ENCODE measurements around the gene DRAP1. TPM values are rescaled to one million over a fixed set of nuclear protein-coding genes. Genes with fewer than 3 reads are reported as not detected.
A peak's percentile ranks its signal among the peaks of the same experiment; 100 is the strongest.

Gene DRAP1
- total RNA-seq, 1 experiment from 2014 or later: 262 TPM

DNA sequence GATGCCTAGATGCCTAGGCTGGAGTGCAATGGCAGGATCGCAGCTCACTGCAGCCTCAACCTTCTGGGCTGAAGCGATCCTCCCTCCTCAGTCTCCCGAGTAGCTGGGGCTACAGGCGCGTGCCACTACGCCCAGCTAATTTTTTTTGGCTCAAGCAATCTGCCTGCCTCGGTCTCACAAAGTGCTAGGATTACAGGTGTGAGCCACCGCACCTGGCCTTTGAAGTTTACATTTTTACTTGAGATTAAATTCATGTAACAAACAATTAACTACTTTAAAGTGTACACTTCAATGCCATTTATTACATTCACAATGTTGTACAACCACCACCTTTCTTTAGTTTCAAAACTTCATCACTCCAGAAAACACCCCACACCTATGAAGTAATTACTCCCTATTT, 15.5 kb upstream of the DRAP1 start:
- DNase-seq (ENCODE audit: low spot score): no peak

DNA sequence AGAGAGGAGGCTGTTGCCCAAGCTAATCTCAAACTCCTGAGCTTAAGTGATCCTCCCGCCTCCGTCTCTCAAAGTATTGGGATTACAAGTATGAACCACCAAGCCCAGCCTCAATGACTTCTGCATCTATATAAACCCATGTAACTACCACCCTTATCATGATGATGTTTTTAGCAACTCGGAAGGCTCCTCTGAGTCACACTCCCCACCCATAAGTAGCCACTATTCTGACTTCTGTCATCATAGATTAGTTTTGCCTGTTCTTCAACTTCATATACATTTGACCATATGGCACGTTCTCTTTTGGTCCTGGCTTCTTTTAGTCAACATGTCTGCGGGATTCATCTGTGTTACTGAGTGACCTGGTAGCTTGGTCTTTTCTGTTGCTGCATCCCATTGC, 12.6 kb upstream of the DRAP1 start:
- no peak for DNase-seq (ENCODE audit: low spot score)

DNA sequence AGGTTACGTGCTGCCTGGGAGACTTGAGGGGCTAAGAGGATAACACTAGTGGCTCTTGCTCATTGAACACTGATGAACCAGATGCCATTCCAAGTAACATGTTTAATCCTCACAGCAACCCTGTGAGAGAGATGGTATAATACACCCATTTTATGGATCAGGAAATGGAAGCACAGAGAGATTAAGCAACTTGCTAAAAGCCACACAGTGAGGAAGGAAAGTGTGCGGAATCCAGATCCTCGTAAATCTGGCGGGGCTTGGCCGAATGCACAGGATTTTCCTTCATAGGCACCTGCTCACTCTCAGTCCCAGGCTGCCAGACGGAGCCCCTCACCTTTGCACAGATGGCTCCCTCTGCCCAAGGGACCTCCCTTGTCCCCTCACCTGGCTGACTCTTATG, 11.3 kb upstream of the DRAP1 start:
- DNase-seq (ENCODE audit: low spot score): no peak

DNA sequence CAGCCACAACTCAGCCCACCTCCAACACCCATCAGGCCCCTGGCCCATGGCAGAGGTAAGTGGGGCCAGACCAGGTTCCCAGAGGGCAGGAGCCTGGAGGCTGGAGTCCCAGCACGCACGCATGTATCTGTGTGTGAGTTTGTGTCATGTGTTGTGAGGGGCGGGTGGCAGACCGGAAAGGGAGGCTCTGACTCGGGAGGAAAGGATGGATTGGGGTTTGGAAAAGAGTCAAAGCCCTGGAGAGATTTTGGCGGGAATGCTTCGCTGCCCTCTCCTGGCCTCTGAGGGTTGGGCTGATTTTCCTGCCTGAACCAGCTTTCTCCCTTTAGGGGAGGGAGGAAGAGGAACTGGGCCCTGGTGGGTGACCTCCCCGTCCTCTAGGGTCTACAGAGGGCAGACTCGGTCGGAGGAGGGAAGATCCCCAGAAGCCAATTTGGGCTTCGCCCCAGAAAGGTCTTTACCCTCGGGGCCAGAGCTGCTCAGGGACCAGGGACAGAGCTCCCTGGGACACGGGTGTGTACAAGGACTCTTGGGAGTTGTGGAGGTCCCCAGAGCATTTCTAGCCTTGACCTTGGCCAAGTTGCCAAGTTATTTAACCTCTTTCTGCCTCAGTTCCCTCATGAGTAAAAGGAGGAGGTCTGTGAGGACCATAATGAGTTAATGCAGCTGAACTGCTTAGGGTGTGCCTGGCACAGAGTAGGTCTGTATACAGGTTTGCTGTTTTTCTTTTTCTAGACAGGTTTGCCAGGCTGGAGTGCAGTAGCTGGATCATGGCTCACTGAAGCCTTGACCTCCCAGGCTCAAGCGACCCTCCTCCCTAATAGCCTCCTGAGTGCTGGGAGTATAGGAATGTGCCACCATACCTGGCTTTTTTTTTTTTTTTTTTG, 7.3 kb upstream of the DRAP1 start:
- DNase-seq (ENCODE audit: low spot score): peak; percentile 97

DNA sequence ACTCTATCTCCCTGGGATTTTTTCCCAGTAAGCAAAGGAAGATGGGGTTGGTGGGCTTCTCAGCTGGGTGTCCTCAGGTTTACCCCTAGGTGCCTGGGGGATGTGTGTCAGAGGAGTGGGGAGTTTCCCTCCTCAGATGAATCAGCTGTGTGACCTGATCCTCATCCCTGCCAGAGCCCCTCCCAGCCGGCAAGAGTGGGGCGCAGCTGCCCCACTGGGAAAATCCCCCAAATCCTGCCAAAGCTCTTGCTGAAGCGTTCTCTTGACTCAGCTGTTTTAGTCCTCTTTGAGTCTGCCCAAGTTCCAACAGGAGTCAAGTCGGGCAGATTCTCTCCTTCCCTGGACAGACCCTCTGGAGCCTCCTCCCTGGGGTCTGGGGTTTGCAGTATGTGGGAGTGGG, 6.4 kb upstream of the DRAP1 start:
- peak; percentile 93 for DNase-seq (ENCODE audit: low spot score)

DNA sequence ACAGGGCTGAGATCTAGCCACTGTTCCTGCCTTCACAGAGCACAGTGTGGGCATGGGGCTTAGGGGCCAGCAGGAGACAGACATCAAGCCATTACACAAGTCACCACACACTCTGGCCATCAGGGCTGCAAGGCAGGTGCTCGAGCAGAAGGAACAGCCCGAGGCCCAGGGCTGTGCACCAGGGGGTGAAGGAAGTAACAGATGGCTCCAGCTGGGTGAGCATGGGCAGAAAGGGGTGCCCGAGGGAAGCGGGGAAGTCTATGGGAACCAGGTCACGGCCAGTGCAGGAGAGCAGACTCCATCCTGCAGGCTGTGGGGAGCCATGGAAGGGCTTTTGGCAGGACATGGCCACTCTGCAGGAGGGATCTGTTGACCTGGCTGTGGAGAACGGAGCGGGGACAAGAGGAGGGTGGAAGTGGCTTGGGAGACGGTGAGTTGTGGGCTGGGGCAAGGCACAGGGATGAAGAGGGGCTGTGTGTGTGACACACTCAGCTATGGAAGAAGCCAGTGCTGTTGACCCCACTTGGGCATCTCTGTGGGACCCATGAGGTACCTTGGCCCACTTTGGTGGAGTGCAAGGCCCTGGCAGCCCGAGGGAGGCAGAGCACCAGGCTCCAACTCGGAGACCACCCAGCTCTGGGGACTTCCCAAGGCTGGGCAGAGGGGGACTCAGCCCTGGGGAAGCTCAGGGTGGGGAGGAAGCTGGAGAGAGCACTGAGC, 4.0 kb upstream of the DRAP1 start:
- DNase-seq (ENCODE audit: low spot score): no peak

DNA sequence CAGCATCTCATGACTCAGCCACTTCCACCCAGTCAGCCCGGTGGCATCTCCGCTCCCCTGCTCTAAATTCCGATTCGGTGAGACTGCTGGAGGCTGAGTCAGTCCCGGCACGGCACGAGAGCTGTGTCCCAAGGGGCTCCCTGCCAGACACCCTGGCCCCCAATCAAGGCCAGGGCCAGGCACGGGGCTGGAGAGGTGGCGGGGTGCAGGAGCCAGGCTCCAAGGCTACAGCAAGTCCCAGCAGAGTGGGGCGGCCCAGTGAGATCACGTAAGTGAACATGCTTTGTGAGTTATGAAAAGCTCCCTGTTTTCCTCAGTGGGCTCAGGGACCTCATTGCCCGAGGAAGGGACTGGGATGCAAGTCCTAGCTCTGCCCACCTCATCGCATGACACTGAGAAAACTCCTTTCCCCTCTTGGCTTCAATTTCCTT, 3.4 kb upstream of the DRAP1 start:
- peak; percentile 99 for DNase-seq (ENCODE audit: low spot score)

DNA sequence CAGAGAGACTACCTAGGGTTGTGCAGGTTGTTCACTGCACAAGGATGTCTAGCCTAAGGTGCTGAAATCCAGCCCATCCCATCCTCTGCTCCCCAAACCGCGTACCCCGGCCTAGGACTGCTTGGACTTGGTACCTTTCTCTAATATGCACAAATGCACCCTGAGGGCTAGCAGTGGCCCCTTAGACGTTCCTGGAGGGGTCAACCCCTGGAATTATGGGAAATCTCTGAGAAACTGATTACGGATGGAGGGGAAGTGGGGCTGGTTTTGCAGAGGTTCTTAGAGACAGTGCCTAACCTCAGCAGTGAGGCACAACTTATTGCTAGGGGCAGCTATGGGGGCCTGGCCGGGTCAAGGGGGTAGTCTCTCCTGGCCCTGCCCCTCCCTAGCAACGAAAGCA, 2.8 kb upstream of the DRAP1 start:
- no peak for DNase-seq (ENCODE audit: low spot score)

DNA sequence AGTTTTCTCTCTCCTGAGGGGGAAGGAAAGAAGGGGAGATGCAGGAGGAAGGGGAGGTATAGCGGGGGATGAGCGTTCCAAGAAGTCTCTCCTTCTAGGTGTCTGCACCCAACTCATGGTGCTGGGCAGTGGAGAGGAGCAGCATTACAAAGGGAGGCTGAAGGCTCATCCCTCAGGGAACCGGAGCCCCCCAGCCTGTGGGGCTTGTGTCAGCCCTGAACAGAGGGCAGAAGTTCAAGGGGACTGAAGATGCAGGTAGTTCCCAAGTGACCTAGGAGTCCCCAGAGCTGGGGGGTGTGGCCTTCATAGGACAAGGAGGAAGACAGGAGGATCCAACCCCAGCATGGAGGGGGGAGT, 2.2 kb upstream of the DRAP1 start:
- DNase-seq (ENCODE audit: low spot score): no peak

DNA sequence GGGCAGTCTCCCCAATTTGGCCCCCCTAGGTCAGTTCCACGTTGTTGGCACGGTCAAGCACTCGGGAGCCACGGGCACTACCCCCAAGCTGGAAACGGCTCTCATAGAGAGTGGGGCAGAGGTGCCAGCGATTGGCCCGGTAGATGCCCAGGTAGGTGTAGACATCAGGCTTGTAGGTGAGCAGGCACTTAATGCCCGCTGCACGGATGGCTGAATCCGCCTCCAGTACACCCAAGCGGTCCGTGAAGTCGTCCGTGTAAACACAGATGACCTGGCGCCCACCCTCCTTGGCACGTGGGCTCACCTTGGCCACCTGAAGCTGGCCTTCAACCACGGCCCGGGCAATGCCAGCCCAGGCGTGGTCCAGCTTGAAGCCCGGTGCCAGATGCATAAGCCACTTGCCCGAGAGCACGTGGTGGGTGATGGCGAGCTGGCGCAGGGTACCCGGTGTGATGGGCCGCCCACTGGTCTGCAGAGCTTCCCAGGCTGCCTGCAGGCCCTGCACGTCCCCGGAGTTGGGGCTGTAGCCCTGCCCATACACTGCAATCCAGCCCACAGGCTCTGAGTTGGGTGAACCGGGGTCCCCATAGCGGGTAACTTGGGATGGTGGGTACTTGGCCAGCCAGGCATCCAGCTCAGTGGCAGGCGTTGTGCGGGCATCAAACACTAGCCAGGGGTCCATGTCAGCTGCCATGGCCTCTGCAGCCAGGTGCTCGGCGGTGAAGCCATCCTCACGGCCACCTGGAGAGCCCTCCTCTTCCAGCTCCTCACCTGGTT, 1.6 kb upstream of the DRAP1 start:
- no peak for DNase-seq (ENCODE audit: low spot score)

DNA sequence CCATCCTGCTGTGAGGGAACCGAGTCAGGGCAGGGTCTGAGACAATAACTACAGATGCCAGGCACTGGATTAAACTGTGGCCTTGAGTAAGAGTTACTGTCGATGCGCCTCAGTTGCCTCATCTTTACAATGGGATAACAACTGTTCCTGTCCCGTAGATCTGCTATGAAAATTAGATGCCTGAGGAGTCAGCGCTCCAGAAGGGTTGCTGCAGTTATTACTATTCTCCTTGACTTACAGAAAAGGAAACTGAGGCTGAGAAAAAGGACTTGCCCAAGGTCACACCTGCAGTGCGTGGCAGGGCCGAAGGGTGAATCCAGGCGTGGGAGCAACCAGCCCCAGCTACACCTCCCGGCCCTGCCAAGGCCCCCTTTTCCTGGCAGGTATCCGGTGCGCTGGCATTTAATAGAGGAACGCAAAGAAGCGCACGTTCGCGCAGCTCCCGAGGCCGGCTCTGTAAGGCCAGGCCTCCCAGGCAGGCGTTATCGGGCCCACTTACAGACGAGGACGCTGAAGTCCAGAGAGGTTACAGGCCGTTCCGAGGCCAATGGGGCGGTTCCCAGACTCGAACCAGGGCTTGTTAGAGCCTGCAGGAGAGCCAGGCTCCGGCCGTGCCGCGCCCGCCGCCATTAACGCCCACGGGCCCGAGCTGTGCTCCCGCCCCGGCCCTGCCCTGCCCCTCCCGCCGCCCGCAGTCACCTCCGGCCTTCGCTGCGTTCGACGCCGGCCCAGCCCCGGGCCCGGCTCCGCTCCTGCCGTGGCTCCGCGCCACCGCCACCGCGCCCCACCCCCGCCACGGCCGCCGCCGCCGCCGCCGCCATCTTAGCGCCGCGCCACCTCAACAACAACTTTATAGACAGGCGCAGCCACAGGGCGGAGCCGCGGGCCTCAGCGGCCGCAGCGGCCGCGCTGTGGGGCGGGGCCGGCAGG, 750 bp upstream of the DRAP1 start, which contains the start of gene C11orf68:
C11orf68 (minus strand) TSS at position 852 of the 930 bp plus-strand sequence; CDS start at position 821, 31 bp downstream.
- no peak for DNase-seq (ENCODE audit: low spot score)

DNA sequence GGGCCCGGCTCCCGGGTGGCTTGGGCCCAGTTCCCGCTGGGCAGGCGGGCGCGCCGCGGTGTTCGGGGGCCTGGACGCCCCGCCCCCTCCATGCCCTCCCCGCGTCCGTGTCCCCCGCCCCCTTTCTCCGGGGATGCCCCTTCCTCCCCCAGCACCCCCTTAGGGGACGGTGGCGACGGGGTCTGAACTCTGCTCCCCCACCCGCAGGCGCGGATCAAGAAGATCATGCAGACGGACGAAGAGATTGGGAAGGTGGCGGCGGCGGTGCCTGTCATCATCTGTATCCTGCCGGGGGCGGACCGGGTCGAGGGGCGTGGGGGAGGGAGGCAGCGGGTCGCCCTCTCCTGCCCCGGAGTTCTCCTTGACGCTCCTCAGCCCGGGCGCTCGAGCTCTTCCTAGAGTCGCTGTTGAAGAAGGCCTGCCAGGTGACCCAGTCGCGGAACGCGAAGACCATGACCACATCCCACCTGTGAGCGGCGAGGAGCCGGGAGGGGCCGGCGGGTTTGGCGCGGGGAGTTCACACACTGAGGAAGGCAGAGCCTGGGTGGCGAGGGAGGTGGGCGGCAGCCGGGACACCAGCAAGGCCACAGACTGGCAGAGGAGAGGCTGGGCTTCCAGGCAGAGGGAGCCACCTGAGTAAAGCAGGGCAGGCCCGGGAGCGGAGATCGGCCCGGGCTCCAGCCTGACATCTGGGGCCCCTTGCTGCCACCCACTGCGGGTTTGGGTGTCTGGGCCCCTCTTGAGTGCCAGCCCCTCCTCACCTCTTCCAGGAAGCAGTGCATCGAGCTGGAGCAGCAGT, 546 bp downstream of the DRAP1 start:
- DNase-seq (ENCODE audit: low spot score): no peak

DNA sequence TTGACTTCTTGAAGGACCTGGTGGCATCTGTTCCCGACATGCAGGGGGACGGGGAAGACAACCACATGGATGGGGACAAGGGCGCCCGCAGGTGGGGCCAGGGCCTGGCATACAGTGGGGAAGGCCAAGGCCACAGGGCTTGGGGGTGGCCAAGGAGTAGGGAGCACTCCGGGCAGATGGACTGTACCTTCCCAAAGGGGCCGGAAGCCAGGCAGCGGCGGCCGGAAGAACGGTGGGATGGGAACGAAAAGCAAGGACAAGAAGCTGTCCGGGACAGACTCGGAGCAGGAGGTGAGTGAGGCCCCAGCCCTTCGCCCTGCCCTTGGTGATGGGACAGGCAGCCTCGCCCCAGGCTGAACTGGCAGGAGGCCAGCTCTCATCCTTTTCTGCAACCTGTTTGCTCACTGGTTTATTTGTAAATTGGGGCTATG, 1.2 kb downstream of the DRAP1 start:
- no peak for DNase-seq (ENCODE audit: low spot score)

DNA sequence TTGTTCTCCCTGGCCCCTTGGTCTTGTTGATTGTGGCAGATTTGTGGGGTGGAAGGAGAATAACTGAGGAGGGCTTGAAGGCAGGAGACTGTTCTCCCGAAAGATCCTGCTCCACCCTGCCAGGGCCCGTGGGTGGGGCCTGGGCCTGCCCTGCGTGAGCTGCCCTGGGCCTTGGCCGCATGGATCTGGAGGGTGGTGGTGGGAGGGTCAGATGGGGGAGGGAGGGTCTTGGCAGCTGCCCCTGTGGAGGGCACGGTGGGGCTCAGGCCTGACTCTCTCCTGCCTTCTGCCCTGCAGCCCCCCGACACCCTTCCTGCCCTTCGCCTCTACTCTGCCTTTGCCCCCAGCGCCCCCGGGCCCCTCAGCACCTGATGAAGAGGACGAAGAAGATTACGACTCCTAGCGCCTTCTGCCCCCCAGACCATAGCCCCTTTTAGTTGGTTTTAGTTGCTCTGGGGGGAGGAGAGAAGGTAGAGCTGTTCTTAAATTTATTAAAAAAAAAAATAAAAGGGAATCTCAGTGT, 1.9 kb downstream of the DRAP1 start:
- no peak for DNase-seq (ENCODE audit: low spot score)

DNA sequence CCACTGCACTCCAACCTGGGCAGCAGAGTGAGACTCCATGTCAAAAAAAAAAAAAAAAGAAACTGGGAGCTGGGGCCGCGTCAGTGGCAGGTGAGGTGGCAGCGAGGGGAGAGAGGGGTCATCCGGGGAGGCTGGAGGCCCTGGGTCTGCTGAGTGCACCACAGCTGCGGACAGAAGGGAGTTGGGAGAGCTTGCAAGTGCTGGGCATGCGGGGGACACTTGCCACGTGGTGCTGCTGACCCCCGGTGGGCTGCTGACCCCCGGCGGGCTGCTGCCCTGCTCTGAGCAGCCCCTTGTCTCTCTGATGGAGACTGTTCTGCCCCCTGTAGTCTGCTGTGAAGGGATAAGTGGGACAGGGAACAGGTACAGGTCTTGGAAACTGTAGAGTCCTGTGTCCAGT, 2.6 kb downstream of the DRAP1 start:
- DNase-seq (ENCODE audit: low spot score): no peak

DNA sequence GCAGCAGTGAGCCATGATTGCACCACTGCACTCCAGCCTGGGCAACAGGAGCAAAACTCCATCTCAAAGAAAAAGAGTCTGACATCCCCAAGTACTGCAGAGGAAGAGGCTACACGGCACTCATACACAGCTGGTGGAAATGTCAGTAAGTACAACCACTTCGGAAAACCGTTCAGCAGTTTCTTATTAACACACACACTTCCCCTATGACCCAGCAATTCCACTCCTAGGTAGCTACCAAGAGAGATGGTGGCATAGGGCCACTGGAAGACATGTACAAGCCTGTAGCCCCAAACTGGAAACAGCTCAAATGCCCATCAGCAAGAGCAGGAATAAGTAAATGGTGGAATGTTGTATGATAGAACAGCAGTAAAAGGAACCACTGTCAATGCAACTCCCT, 3.3 kb downstream of the DRAP1 start:
- DNase-seq (ENCODE audit: low spot score): no peak

DNA sequence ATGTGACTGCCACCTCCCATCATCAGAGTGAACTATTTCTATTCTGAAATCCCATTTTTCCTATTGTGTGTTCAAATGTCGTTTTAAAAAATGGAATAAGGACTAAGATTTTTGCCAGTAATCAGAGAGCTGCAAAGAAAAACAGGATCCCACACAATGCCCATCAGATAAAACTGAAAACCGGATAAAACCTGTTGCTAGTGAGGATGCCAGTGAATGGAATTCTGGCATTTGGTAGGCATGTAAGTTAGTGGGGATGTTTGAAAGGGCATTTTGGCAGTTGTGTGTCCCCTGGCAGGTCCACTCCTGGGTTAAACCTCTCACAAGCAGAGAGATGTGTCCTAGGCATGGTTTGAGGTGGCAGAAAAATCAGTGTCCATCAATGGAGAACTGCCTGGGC, 6.2 kb downstream of the DRAP1 start:
- DNase-seq (ENCODE audit: low spot score): no peak

DNA sequence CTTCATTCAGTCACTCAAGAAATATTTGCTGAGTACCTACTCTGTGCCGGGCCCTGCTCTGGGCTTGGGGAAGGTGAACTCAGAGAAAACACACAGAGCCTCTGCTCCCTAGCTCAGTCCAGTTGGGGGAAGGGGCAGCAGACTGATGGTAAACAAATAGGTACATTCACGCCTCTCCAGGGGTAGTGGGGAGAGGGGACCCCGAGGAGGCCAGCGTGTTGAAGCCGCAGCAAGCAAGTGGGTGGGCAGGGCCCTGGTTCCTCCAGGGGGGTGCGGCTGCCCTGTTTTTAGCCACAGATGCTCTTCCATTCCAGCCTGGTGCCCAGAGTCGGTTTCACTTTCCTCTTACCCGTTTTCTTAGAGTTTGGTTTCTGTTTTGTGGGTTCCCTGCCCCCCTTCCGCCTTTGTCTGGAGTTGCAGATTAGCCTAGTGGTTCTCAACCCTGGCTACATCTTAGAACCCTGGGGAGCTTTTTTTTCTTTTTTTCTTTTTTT, 8.7 kb downstream of the DRAP1 start:
- no peak for DNase-seq (ENCODE audit: low spot score)

DNA sequence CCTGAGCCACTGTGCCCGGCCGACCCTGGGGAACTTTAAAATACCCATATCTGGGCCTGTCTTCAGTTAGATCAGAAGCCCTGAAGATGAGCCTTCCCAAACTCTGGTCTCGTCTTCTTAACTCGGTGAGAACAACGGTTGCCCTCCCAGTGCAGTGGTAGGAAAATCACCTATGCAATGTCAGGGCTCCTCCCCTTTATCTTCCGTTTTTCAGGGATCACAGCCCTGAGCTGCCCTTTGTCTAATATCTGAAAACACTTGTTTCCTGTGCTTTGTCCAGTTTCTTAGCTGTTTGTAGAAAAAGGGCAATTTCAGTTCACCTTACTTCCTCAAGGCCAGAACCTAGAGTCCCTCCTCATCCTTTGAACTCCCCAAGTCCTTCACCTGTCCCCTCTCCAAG, 9.4 kb downstream of the DRAP1 start:
- no peak for DNase-seq (ENCODE audit: low spot score)

All from A172 (cell line).